Effector CD4-positive, alpha-beta T cell (primary cell): ENCODE data around the gene NR1I3. TPM values are rescaled to one million over a fixed set of nuclear protein-coding genes. Genes with fewer than 3 reads are reported as not detected.
"Not testable (repeated sequence)": the region's sequence is repeated elsewhere in the genome, so short reads cannot be mapped to it uniquely, and the experiment has no call there.

ENCODE experiments used
- DNase-seq: peaks from one replicate; pipeline ENCODE4 v3.0.0-alpha.2; 2020
- total RNA-seq: gene quantifications from one replicate; lab custom pipeline; 2026; lab: John Stamatoyannopoulos, UW

Gene NR1I3, protein sequence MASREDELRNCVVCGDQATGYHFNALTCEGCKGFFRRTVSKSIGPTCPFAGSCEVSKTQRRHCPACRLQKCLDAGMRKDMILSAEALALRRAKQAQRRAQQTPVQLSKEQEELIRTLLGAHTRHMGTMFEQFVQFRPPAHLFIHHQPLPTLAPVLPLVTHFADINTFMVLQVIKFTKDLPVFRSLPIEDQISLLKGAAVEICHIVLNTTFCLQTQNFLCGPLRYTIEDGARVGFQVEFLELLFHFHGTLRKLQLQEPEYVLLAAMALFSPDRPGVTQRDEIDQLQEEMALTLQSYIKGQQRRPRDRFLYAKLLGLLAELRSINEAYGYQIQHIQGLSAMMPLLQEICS
- total RNA-seq, result not detected

DNA sequence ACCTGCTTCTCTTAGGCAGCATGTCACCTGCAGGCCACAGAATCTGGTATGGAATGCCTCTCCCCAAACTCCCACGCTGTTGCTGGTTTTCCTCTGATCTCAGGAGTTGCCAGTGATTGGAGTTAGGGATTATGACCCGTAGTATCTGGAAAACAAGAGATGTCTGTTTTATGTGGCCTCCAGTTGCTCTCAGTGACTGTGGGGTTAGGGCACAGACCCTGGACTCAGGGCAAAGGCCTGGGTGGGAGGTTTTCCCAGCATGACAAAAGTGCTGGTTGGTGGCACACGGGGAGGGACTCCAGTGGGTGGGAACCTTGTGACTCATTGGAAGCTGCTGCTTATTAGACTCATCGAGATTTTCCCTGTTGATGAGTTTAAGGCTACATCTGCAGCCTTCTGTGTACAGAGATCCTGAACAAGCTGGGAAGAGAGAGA, at the start of gene NR1I3:
Gene NR1I3, minus strand, starts transcription at position 165 of the 435 bp plus-strand sequence. CDS start 1,638 bp downstream, outside the sequence.
- DNase-seq, result no peak

DNA sequence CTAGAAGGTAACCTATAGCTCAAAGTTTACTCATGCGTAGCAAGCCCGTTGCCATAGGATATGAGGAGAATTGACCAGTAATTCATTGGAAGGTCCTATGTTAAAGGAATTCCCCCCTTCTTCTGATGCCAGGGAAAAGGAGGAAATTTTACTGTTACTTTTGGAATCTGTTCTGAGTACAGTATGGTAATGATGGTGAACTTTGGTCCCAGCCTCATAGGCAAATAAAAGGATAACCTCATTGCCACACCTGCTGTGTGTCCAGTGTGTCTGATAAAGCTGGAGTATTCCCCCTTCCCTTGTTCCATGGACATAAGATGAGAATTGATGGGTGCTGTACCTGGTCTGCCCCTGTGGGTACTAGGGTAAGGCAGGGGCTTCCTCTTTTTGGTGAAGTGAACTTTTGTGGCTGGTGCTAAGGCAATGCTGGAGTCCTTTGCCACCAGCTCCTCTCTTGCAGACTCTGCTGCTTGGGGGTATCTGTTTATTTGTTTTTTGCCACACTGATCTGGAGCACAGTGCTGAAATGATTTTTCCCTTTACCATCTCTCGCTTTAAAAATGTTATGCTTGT, 49.6 kb upstream of the NR1I3 start:
- no peak for DNase-seq

DNA sequence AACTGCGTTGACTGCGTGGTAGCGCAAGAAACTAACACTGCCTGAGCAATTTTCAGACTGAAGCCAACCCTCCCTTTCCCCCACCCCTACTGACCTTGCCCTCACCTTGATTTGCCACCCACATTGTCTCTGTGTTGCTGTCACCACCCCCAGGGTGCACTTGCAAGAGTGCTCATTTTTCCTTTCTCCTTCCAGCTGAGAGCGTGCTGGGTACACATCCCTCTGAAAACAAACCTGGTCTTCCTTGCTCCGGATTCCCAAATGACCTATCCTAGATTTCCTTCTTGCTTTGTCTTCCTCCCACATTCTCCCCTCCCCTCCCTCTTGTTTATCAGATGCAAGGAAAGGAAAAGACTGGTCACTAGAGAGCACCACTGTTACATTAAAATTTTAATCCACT, 47.5 kb upstream of the NR1I3 start:
- no peak for DNase-seq

DNA sequence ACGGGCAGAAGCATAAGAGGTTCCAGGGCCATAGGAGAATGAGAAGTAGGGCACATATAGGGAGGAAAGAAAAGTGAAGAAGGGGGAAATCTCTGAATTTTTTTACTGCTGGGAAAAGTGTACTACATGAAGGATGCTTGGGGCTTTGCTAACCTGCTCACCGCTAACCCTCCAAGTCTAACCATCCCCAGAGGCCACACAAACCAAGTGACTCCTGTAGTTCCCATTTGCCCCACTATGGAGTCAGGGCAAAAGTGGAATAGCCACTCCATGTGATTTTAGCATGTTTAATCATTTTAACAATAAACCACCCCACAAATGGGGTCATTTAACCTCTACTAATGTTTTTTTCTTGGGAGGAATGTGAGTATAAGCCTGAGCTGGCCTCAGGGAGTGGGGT, 47.1 kb upstream of the NR1I3 start:
- no peak for DNase-seq

DNA sequence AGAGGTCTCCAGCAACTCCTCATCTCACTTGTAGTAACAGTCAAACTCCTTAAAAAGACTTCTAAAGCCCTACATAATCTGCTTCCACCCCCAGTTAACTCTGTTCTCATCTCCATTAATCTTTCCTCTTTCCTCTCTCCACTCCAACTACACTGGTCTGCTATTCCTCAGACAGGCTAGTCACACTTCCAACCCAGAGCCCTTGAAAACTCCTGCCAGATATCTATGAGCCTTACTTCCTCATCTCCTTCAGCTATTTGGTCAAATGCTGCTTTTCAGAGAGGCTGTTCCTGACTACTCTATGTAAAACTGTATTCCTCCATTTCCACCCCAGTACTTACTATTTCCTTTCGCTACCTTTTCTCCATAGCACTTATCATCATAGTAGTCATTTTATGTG, 45.0 kb upstream of the NR1I3 start:
- DNase-seq, result no peak

DNA sequence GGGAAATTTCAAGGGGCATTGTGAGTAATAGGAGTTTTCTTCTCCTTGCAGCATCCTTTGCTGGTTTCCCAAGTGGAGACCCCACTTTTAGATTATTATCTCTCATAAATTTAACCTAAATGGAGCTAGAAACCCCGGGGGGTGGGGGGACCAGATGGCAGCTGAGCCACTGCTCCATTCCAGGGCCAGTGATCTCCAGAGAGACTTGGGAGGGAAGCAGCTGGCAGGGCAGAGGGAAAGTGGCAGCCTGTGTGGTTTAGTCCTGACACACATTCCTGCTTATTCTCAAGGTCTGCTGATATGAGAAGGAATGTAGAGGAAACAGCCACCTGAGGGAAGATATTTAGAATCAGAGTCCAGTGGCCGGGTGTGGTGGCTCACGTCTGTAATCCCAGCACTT, 36.9 kb upstream of the NR1I3 start:
- DNase-seq, result no peak

DNA sequence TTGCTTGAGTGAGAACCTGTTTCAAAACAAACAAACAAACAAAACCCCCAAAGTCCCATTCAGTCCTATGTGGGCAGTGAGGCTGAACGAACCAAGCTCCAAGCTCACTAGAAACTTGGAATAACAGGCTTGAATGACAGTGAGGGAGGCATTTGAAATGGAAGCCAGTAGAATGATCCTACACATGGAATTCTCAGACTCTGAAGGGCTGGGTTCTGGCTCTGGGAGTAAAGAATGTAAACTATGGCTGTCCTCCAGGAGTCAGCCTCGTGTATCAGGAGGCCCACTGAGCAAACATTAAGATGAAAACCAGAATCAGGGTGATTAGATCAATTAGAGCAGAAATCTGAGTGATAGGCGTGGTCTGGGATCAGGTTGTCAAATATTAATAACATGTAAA, 35.4 kb upstream of the NR1I3 start:
- DNase-seq, result no peak

DNA sequence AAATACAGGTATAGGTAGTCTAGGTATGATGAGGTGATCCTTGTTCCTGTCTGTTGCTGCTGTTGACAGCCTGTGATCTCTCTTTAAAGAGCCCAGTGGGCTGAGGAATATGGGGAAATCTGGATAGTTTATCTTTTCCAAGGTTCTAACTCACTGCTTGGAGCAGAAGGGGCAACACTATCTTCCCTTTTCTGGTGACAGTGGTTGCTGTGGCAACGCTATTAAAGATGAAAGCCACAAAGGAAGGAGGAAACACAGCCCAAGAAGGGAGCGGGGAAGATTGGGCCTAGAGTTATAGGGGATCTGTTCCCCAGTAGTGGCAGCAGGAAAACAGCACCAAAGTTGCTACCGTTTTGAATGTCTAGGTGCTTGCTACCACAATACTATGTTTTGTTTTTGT, 29.3 kb upstream of the NR1I3 start:
- DNase-seq, result no peak

DNA sequence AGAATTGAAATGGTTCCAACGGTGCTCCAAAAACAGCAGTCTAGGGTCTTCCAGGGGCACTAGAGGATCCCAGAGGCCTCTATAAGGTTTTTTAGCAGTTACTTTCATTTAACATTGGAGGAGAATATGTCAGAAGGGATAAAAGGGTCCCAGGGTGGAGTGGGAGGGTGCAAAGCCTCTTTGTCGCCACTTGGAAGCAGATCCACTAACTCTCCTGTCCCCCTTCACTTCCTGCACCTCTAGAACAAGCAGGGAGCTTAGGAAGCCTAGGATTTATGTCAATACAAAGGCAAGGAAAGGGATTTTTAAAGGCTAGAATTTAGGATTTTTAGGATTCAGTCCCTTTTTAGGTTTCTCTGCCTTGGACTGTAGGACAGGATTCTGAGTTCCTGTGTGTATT, 28.8 kb upstream of the NR1I3 start:
- no peak for DNase-seq

DNA sequence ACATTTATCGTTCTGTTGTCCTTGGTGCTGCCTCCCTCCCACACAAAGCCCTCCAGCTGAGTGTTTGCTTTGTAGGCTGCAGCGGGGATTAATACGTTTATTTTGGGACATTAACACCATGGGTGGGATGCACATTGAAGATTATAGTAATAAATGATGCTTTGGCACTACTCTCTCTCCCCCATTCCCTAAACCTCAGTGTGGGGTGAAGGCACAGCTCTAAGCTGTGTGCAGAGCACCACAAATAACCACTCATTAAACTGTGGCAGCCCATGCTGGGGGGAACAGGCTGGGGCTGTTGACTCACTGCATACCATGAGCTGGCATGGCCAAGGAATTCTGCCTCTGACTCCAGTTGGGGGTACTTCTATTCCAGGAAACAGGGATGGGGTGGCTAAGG, 28.2 kb upstream of the NR1I3 start:
- no peak for DNase-seq

DNA sequence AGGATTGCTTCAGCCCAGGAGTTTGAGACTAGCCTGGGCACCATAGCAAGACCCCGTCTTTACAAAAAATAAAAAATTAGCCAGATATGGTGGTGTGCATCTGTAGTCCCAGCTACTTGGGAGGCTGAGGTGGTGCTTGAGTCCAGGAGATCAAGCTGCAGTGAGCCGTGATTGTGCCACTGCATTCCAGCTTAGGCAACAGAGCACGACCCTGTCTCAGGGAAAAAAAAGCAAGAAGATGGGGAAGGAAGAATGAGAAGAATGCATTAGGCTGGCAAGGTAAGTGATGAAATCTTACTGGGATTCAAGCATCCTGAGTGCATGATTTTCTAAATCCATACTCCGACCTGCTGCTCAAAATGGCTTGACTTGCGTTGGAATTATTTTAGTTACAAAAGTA, 27.3 kb upstream of the NR1I3 start:
- DNase-seq, result no peak

DNA sequence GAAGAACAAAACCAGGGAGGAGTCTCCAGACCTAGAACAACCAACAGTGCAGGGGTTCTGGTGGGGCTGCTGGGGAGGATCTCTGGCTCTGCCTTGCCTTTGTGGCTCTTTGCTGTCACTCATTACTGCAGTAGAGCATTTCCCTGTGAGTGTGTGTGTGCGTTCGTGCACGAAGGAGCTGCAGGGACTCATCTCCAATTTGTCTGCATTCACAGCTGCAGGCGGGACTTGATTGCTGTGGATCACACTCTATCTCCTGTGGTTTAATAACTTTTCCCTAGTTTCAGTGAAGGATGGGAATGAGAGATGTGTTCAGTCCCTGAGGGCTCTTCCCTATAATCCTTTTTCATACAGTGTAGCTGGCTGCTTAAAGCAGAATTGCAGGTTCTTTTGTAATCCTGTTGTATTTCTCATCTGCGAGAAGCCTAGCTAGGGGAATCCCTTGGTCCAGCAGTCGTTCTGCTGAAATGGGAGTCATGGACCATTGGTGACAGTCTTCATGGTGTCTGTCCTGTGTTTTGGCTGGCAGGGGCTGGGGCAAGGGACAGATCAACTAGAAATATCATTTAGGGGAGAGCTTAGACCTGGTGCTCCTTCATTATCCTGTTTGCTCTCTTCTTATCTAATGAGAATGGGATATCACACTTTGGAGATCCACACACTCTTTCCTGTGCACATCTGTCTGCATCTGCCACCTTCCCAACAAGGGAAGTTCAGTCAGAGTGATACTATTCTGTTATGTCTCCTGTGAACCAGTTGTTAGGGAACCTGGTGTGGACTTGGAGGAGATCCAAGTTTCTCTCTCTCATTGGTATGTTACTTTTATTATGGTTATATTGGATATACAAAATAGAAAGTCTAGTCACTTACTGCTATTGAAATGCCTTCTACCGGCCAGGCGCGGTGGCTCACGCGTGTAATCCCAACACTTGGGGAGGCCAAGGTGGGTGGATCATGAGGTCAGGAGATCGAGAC, 23.5 kb upstream of the NR1I3 start:
- DNase-seq, result no peak

DNA sequence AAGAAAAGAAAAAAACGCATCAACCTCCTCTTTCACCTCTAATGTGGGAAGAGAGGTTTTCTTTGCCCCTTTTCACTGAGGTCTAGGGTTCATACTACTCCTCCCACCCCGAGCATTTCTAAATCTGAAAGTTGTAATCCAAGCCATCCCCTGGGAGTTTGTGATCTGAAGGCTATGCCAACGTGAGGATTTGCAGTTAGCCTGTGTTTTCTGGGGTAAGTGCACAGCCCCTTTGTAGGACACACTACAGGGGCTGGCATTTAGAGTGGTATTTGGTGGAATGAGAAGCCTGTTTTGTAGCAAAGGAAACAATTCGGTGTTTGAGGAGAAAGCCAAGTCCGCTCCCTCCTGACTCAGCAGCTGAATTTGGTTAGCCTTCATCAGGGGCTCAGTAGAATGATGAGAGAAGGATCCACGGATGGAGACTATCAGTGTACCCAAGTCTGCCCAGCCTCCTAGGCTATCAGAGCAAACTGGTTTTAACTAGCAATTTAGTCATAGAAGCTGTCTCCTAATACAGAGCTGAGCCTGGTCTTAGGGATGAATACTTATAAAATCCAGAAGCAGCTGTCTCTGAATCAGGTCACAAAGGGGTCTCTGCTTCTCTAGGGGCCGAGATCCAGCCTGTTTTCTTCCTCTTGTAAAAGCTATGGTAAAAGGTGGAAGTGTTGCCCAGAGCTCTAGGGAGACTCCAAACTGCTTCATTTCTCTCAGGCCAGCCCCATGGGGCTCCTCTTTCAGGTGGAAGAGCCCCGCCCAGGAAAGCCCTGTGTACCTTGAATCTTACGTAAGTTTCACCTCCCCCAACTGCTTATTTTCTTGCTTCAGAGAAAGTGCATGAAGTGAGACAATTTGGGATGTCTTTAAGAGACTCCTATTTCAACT, 22.6 kb upstream of the NR1I3 start:
- DNase-seq, result no peak

DNA sequence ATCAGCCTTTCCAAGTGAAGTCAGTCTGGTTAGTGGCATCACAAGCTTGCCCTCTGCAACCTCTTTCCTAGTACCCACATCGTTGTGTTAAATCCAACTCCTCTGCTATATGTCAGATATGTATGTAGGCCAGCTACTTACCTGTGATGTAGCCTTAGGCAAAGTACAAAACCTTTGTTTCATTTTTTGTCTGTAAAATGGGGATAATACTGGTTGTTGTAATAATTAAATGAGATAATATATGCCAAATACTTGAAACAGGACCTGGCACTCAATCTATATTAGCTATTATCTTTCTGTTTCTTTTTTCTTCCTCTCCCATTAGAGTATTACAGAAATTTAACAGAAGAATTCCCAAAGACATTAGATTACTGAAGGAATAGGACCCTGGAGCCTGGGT, 21.8 kb upstream of the NR1I3 start:
- DNase-seq, result no peak

DNA sequence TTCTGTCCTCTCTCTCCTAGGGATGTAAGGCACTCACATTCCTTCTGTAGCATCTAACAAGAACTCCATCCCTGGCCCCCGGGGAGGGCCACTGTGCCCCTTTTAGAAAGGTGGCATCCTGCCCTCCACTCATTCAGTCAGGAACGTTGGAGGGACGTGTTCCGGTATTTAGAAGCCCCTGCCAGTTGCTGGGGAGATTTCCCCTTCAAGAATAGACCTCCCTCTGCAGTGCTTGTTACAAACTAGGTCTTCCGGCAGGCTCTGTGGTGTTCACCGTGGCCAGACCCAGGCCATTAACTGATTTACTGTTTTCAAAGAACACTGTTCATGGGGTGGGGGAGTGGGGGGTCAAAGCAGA, 21.3 kb upstream of the NR1I3 start:
- no peak for DNase-seq

DNA sequence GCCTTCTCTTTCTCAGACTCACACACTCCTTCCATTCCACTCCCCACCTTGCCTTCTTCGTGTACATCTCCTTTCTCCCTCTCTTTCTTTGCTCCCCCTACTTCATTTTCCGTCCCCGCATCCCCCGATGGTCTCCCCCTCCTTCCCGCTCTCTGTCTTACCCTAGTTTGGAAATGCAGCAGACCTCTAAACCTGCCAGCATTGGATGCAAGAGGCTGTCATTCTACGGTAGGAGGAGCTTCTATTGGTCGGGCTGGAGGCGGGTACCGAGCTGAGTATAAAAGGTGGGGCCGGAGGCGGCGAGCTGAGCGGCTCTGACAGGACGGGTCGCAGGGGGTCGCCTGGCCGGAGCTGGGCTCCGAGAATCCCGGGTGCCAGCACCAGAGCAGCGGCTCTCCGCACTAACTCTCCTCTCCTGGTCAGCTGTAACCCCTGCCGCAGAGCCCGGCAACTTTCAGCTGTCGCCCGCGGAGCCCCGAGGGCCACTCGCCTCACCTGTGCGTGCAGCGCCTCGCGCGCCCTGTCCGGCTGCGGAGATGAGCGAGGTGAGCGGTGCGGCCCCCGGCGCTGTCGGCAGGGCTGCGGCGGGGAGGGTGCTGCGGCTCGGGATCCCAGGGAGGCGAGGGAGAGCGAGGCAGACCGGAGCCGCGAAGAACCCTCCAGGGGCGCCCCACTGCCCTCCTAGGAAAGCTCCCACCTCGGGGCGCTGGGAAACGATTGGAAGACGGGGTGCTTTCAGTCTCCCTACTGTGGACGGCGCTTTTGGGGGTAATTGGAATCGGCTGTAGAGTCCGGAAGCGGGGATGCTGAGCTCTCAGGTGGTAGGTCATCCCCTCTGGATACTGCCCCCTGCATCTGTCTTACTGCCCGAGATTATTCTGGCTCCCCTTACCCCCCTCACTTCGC, 20.7 kb upstream of the NR1I3 start, which contains the start of gene PCP4L1:
Gene PCP4L1, plus strand, starts transcription at position 307 of the 906 bp plus-strand sequence. Its CDS starts 230 bp downstream, at position 537.
- DNase-seq, result no peak

DNA sequence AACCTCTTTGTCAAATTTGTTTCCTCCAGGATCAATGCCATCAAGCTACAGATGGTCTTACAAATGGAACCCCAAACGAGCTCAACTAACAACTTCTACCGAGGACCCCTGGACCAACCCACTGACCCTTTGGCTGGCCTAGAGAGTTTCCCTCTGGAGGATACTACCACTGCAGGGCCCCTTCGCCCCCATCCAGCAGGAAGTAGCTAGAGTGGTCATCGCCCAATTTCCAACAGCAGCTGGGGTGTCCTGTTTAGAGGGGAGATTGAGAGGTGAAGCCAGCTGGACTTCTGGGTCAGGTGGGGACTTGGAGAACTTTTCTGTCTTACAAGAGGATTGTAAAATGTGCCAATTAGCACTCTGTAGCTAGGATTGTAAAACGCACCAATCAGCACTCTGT, 19.1 kb upstream of the NR1I3 start:
- not testable (repeated sequence) for DNase-seq

DNA sequence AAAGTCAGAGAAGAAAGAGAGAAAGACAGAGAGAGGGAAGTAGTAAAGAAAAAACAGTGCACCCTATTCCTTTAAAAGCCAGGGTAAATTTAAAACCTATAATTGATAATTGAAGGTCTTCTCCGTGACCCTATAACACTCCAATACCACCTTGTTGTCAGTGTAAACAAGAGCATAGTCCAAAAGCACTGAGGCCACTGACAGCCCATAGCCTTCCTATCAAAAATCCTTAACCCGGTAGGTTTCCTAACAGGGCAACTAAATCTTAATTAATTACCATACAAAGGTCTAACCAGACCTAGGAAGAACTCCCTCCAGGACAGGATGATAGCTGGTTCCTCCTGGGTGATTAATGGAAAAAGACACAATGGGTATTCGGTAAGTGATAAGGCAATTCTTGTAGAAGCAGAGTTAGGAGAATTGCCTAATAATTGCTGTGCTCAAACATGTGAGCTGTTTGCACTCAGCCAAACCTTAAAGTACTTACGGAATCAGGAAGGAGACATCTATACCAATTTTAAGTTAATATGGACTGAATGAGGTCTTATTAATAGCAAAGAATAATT, 18.0 kb upstream of the NR1I3 start:
- not testable (repeated sequence) for DNase-seq

DNA sequence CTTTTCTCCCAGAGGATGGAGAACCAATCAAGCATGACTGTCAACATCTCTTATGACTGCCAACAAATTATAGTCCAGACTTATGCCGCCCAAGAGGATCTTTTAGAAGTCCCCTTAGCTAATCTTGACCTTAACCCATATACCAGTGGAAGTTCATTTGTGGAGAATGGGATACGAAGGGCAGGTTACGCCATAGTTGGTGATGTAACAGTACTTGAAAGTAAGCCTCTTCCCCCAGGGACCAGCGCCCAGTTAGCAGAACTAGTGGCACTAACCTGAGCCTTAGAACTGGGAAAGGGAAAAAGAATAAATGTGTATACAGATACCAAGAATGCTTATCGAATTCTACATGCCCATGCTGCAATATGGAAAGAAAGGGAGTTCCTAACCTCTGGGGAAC, 17.3 kb upstream of the NR1I3 start:
- DNase-seq, result not testable (repeated sequence)

DNA sequence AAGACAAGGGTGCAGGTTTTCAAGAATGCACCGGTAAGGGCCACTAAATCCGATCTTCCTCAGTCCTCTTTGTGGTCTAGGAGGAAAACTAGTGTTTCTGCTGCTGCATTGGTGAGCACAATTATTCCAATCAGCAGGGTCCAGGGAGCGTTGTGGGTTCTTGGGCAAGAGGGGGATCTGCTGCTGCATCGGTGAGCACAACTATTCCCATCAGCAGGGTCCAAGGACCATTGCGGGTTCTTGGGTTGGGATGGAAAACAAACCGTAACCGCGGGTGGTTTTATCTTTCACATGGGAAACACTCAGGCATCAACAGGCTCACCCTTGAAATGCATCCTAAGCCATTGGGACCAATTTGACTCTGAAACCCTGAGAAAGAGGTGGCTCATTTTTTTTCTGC, 13.6 kb upstream of the NR1I3 start:
- no peak for DNase-seq

DNA sequence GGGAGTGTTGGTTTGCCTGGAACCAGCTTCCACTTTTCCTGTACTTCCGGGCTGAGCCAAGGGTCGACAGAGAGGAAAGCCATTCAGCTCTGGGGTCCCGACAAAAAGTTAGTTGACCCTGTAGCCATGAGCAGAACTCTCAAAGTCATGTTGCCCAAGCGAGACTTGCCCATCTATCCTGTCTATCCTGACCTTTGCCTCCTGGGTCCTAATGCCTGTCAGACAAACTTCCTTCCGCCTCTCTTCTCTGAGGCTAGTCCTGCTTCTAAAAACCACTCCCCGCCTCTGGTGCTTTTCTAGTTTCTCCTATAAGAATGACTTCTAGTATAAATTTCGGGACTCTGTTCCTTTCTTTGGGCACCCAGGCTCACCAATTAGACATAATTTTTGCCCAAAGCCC, 12.8 kb upstream of the NR1I3 start:
- no peak for DNase-seq
